ENCODE measurements around the gene ZFPL1.

ZFPL1 gene

DNA sequence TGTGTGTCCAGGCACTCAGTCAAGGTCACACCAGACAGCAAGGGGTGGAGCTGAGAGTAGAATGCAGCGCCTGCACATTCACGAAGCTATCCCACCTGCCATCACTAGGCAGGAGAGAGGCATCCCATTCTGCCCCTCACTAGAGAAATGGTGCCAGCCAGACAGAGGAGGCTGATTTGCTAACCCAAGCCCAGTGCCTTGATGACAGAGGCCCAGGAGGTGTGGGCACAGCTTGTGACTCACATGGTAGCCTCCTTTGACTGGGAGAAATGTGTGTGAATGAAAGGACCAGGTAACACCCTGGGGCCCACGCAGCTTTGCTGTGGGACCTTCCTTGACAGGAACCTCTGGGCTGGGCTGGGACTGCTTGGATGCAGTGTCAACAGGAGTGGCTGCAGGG is 20.5 kb upstream of the ZFPL1 start:
- TF ChIP-seq, protein P1, sequence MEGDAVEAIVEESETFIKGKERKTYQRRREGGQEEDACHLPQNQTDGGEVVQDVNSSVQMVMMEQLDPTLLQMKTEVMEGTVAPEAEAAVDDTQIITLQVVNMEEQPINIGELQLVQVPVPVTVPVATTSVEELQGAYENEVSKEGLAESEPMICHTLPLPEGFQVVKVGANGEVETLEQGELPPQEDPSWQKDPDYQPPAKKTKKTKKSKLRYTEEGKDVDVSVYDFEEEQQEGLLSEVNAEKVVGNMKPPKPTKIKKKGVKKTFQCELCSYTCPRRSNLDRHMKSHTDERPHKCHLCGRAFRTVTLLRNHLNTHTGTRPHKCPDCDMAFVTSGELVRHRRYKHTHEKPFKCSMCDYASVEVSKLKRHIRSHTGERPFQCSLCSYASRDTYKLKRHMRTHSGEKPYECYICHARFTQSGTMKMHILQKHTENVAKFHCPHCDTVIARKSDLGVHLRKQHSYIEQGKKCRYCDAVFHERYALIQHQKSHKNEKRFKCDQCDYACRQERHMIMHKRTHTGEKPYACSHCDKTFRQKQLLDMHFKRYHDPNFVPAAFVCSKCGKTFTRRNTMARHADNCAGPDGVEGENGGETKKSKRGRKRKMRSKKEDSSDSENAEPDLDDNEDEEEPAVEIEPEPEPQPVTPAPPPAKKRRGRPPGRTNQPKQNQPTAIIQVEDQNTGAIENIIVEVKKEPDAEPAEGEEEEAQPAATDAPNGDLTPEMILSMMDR (conservative IDR thresholded peaks at IDR 0.05): no peak
- no peak for TF ChIP-seq ZFX (IDR thresholded peaks at IDR 0.05)
- H3K27ac ChIP-seq: no peak overlapping the region

DNA sequence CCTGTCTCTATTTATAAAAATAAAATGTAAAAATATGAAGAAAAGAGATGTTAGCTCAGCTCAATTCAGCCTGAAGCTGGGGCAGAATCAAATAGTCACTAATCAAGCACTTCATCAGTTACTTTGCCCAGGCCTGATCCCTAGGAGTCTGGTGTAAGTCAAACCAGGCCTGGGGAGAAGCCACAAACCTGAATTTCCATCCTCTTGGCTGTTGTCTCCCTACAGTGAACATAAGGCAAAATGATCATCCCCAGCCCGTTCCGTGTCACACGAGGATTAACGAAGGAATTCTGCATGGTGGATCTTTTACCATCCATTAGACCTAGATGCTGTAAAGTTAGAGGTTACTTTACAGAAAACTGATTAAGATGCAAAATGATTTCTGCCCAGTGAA is 19.2 kb upstream of the ZFPL1 start:
- TF ChIP-seq, protein P1 (conservative IDR thresholded peaks at IDR 0.05): no peak
- TF ChIP-seq ZFX (IDR thresholded peaks at IDR 0.05): no peak

DNA sequence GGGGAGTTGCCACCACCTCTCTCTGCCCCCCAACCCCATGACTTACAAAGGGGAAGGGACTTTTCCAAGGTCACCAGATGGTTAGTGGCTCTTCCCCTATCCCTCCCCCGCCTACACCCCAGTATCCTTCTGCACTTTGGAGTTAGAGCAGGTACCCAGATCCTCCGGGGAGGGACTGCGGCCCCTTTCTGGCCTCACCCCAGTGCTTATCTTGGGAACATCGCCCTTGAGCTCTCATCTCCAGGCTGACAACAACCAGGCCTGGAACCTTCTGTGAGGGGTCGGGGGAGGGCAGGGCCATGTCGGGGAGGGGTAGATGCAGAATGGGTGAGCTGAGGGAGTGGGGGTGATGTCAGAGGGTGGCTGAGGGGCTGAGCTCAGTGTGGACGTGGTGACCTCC is 18.2 kb upstream of the ZFPL1 start:
- H3K27ac ChIP-seq: no peak overlapping the region
- no peak for TF ChIP-seq ZFX (IDR thresholded peaks at IDR 0.05)
- TF ChIP-seq, protein P1 (conservative IDR thresholded peaks at IDR 0.05): no peak

More for the DNA sequence above, 19.2 kb upstream of the ZFPL1 start:
- no peak overlapping the region for H3K27ac ChIP-seq

DNA sequence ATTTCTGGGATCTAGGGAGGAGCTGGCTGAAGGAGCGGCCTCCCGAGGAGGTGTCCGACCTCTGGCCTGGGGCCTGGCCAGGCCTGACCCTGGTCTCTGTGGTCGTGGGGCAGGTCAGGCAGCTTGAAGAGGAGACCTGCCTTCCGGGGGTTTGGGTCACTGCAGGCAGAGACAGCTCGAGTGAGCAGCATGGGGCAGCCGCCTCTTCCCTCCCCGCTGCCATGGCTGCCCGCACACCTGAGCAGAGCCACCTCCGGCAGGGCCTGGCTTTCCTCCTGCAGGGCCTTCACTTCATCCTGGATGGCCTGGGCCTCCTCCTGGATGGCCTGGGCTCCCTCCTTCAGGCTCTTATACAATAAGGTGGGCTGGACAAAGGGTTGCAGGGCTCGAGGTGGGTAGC is 17.7 kb upstream of the ZFPL1 start:
- H3K27ac ChIP-seq: no peak overlapping the region
- TF ChIP-seq ZFX (IDR thresholded peaks at IDR 0.05): no peak
- TF ChIP-seq, protein P1 (conservative IDR thresholded peaks at IDR 0.05): no peak

DNA sequence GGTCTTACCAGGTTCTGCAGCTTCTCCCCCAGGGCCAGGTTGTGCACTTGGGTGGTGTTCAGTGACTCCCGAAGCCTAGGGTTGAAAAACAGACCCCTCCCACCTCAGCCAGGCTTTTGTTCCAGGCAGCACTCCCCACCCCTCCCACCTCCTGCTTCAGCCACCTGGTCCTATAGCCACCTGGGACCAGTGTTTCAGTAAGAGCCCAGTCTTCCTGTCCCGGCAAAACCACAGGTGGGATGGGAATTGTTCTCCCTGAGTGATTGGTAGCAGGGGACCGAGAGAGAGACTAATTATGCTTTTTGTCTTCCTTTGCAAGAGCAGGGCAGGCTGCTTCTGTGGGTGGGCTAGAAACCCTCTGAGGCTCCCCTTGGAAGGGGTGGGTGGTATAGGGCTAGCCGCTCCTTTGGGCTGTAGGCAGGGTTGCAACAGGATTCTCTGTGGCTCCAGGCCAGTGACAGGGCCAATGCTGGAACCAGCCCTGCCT is 17.2 kb upstream of the ZFPL1 start:
- H3K27ac ChIP-seq: no peak overlapping the region
- no peak for TF ChIP-seq ZFX (IDR thresholded peaks at IDR 0.05)
- TF ChIP-seq, protein P1 (conservative IDR thresholded peaks at IDR 0.05): no peak

DNA sequence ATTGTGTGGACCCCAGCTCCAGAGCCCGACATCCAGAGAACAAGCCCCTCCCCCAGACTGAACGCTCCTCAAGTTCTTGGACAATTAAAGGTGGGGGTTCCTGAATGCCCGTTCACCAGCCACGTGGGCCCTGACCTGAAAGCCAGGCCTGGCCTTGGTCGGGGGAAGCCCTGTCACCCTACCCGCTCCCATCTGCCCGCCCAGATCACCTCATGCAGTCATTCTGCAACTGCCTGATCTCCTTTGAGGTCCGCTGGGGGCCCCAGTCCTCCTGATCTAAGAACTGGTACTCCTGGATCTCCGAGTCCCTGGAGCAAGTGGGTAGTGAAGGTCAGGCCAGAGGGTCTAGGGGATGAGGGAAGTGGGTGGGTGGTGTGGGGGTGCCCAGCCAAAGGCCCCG is 16.6 kb upstream of the ZFPL1 start:
- TF ChIP-seq, protein P1 (conservative IDR thresholded peaks at IDR 0.05): no peak
- TF ChIP-seq ZFX (IDR thresholded peaks at IDR 0.05): no peak

DNA sequence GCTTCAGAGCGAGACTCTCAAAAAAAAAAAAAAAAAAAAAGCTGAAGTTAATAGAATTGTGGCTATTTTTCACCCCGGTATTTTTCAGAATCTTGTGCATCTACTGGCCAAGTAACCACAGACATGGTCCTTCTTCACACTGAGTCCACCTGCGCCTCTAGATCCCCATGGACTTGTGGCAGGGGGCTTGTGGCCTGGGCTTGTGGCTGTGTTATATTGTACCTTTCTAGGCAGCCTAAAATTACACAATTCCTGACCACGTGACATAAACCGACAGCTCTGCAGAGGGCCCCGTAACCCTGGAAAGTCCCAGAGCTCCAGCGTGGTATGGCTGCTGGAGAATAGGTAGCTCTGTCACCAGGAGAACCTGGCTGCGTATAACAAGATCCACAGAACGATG is 14.8 kb upstream of the ZFPL1 start:
- no peak overlapping the region for H3K27ac ChIP-seq
- TF ChIP-seq ZFX (IDR thresholded peaks at IDR 0.05): no peak

More for the DNA sequence above, 16.6 kb upstream of the ZFPL1 start:
- no peak overlapping the region for H3K27ac ChIP-seq

DNA sequence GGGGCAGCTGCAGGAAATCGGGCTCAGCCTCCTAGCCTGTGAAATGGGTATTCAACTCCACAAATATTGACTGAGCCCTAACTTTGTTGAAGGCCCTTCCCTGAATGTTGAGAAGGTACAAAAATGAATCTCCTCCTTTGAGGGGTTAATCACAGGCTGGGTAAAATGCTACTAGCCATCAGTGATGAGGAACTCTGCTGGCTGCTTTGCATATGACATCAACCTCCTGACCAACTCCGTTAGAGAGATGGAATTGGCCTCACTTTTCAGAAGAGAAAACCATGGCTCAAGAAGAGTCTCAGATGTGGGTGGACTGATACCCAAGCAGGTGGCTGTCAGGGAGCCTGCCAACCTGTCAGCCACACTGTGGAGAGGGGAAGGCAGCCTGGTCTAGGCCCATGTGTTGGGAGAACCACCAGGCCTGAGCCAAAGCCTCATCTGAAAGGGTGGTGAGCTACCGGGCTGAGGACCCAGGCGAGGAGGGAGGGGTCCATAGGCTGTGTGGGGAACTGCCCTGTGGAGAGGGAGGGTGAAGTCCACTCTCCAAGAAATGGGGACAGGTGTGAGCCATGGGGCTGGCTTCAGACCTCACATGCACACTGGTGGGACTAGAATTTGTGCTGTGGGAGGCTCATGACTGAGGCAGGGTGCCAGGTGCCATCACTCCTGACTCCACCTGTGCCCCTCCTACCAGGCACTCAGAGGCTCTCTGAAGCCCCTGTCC is 12.0 kb upstream of the ZFPL1 start:
- TF ChIP-seq ZFX (IDR thresholded peaks at IDR 0.05): no peak
- TF ChIP-seq, protein P1 (conservative IDR thresholded peaks at IDR 0.05): no peak
- no peak overlapping the region for H3K27ac ChIP-seq

All from C4-2B (cell line).